H1 (cell line): Measurements from ENCODE around the gene RND2.

Experiments
- BACH1 ChIP-seq: IDR thresholded peaks from 2 replicates; pipeline ENCODE4 v1.6.1; 2012; ENCODE audit warnings: low read length, improper control_type of control experiment
- CEBPB ChIP-seq: IDR thresholded peaks from 2 replicates; pipeline ENCODE4 v1.6.1; 2012; ENCODE audit warnings: low read depth, low read length
- CHD2 ChIP-seq: IDR thresholded peaks from 2 replicates; pipeline ENCODE4 v1.6.1; 2012; ENCODE audit warnings: low read length, improper control_type of control experiment
- EGR1 ChIP-seq: IDR thresholded peaks from 2 replicates; pipeline ENCODE4 v1.6.1; 2011; ENCODE audit warnings: low read depth, low read length, borderline replicate concordance
- EZH2 ChIP-seq: fragments of 200-600 bp; sonication (generic); IDR thresholded peaks from 2 replicates; pipeline ENCODE4 v1.7.1; 2012; ENCODE audit warnings: low read depth, mild to moderate bottlenecking, moderate library complexity, low read length, inconsistent platforms; ENCODE audit not compliant: severe bottlenecking
- FOSL1 ChIP-seq: IDR thresholded peaks from 2 replicates; pipeline ENCODE4 v1.6.1; 2011; ENCODE audit warnings: mild to moderate bottlenecking, low read depth, low read length, moderate library complexity; ENCODE audit not compliant: insufficient read depth
- POLR2A ChIP-seq, 2 experiments: IDR thresholded peaks; 1 replicate in 1 of 2; 2 replicates in 1 of 2; pipeline ENCODE4 v1.6.1; 2011; ENCODE audit warnings: low read depth in 2 of 2, low read length in 2 of 2, mild to moderate bottlenecking in 2 of 2; ENCODE audit errors: control extremely low read depth in 1 of 2
- POLR2AphosphoS5 ChIP-seq: IDR thresholded peaks from 2 replicates; pipeline ENCODE4 v1.6.1; 2011; ENCODE audit warnings: low read depth, low read length
- RAD21 ChIP-seq, 2 experiments: IDR thresholded peaks in 1 of 2; conservative IDR thresholded peaks in 1 of 2; 2 replicates each; pipeline ENCODE4 v1.6.1; 2011; ENCODE audit warnings: low read depth in 2 of 2, low read length in 2 of 2, improper control_type of control experiment in 1 of 2, inconsistent platforms in 1 of 2, mild to moderate bottlenecking in 1 of 2, moderate library complexity in 1 of 2
- SIN3A ChIP-seq, 2 experiments: IDR thresholded peaks in 1 of 2; conservative IDR thresholded peaks in 1 of 2; 2 replicates each; pipeline ENCODE4 v1.6.1; 2011 to 2012; ENCODE audit warnings: low read length in 2 of 2, improper control_type of control experiment in 1 of 2, low read depth in 1 of 2, mild to moderate bottlenecking in 1 of 2
- TAF1 ChIP-seq: IDR thresholded peaks from 2 replicates; pipeline ENCODE4 v1.6.1; 2011; ENCODE audit warnings: mild to moderate bottlenecking, low read depth, low read length
- TBP ChIP-seq: IDR thresholded peaks from 2 replicates; pipeline ENCODE4 v1.6.1; 2011; ENCODE audit warnings: low read depth, low read length, improper control_type of control experiment
- TF ChIP-seq, protein P1 (sequence below), 3 experiments: IDR thresholded peaks; 1 replicate in 2 of 3; 2 replicates in 1 of 3; pipeline versions ENCODE4 v1.5.1 to v1.6.1; 2011; ENCODE audit warnings: low read length in 3 of 3, mild to moderate bottlenecking in 3 of 3, inconsistent platforms in 2 of 3, low read depth in 1 of 3, moderate library complexity in 1 of 3; ENCODE audit not compliant: insufficient read depth in 1 of 3; ENCODE audit errors: control extremely low read depth in 1 of 3
- TF ChIP-seq, protein P2 (sequence below): IDR thresholded peaks from 2 replicates; pipeline ENCODE4 v1.6.1; 2011; ENCODE audit warnings: low read length, improper control_type of control experiment

DNA sequence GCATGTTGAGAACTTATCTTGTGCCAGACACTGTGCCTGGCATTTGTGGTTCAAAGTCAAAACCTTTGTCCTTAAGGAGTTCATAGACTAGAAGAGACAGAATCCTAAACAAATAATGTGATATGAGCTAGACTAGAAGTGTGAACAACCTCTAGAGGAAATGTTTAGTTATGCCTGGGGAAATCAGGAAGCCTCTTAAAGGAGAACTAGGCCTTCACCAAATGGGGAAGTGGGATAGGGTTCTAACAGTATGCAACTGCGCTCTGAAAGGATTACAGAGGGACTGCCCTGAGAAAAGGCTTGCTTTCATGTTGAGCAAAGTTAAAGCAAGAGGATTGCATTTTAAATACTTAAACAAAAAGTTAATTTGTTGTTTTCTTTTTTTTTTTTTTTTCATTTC is 39.8 kb upstream of the RND2 start:
- no peak for TF ChIP-seq POLR2AphosphoS5
- TF ChIP-seq CHD2, result no peak
- TF ChIP-seq RAD21 (IDR thresholded peaks at IDR 0.05 in 1 of 2, conservative IDR thresholded peaks at IDR 0.05 in 1 of 2; ENCODE audit: low read depth in 2 of 2, low read length in 2 of 2), result no peak
- TF ChIP-seq FOSL1, result no peak
- TF ChIP-seq, protein P1, sequence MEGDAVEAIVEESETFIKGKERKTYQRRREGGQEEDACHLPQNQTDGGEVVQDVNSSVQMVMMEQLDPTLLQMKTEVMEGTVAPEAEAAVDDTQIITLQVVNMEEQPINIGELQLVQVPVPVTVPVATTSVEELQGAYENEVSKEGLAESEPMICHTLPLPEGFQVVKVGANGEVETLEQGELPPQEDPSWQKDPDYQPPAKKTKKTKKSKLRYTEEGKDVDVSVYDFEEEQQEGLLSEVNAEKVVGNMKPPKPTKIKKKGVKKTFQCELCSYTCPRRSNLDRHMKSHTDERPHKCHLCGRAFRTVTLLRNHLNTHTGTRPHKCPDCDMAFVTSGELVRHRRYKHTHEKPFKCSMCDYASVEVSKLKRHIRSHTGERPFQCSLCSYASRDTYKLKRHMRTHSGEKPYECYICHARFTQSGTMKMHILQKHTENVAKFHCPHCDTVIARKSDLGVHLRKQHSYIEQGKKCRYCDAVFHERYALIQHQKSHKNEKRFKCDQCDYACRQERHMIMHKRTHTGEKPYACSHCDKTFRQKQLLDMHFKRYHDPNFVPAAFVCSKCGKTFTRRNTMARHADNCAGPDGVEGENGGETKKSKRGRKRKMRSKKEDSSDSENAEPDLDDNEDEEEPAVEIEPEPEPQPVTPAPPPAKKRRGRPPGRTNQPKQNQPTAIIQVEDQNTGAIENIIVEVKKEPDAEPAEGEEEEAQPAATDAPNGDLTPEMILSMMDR (IDR thresholded peaks at IDR 0.05; ENCODE audit: control extremely low read depth in 1 of 3, insufficient read depth in 1 of 3, low read depth in 1 of 3, low read length in 3 of 3), result no peak
- TF ChIP-seq EZH2, result no peak
- TF ChIP-seq POLR2A (IDR thresholded peaks at IDR 0.05; ENCODE audit: control extremely low read depth in 1 of 2, low read depth in 2 of 2, low read length in 2 of 2), result no peak
- TF ChIP-seq TBP, result no peak
- TF ChIP-seq TAF1, result no peak
- no peak for TF ChIP-seq CEBPB
- no peak for TF ChIP-seq EGR1
- TF ChIP-seq, protein P2, sequence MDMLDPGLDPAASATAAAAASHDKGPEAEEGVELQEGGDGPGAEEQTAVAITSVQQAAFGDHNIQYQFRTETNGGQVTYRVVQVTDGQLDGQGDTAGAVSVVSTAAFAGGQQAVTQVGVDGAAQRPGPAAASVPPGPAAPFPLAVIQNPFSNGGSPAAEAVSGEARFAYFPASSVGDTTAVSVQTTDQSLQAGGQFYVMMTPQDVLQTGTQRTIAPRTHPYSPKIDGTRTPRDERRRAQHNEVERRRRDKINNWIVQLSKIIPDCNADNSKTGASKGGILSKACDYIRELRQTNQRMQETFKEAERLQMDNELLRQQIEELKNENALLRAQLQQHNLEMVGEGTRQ, result no peak
- no peak for TF ChIP-seq SIN3A (conservative IDR thresholded peaks at IDR 0.05 in 1 of 2, IDR thresholded peaks at IDR 0.05 in 1 of 2; ENCODE audit: low read depth in 1 of 2, low read length in 2 of 2)
- no peak for TF ChIP-seq BACH1
